Measurements from ENCODE around the gene POLR1B. TPM values are rescaled to one million over a fixed set of nuclear protein-coding genes. Genes with fewer than 3 reads are reported as not detected.

POLR1B gene
- total RNA-seq, 1 experiment from 2014 or later, result 42.2 TPM

GRCh38 chr2:112593736-112594135 lies 51.5 kb downstream of the POLR1B start:
- no peak overlapping the region for H3K4me3 ChIP-seq (ENCODE audit: low read depth, low read length)
- POLR2A ChIA-PET, result interaction anchor here (0.6 kb wide), 1 partner anchor 97 kb away, joined by 6 read pairs; no protein-coding TSS in a partner anchor
- no peaks in the 10 kb centered on the region for H3K27me3 Mint-ChIP-seq (ENCODE audit: insufficient read depth, unreplicated experiment)
- H3K9me3 ChIP-seq, result 0 out of 2 replicates have a peak, but pooled peaks cover 3% of the 10 kb centered on the region
- no peak overlapping the region for H3K4me3 Mint-ChIP-seq (ENCODE audit: unreplicated experiment)
- H3K4me1 ChIP-seq, result peaks cover 28% of the 10 kb centered on the region
- no TSS peak for BruUV-seq (replicated peaks)
- CTCF ChIA-PET, result no interaction called here
- peaks cover 37% of the 10 kb centered on the region for H3K4me1 Mint-ChIP-seq (ENCODE audit: low read depth, unreplicated experiment)
- no peak for DNase-seq
- H3K27me3 ChIP-seq (replicated peaks; ENCODE audit: control insufficient read depth, insufficient read depth, low read length), result no peaks in the 10 kb centered on the region
- TF ChIP-seq, protein P1, sequence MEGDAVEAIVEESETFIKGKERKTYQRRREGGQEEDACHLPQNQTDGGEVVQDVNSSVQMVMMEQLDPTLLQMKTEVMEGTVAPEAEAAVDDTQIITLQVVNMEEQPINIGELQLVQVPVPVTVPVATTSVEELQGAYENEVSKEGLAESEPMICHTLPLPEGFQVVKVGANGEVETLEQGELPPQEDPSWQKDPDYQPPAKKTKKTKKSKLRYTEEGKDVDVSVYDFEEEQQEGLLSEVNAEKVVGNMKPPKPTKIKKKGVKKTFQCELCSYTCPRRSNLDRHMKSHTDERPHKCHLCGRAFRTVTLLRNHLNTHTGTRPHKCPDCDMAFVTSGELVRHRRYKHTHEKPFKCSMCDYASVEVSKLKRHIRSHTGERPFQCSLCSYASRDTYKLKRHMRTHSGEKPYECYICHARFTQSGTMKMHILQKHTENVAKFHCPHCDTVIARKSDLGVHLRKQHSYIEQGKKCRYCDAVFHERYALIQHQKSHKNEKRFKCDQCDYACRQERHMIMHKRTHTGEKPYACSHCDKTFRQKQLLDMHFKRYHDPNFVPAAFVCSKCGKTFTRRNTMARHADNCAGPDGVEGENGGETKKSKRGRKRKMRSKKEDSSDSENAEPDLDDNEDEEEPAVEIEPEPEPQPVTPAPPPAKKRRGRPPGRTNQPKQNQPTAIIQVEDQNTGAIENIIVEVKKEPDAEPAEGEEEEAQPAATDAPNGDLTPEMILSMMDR (IDR thresholded peaks at IDR 0.05; ENCODE audit: insufficient read depth in 1 of 2, low read depth in 1 of 2, low read length in 1 of 2, severe bottlenecking in 1 of 2, unreplicated experiment in 1 of 2), result no peak
- H3K36me3 Mint-ChIP-seq (ENCODE audit: insufficient read depth, unreplicated experiment), result peaks cover 21% of the 10 kb centered on the region
- peak overlapping the region; percentile 78 for H3K27ac Mint-ChIP-seq (ENCODE audit: unreplicated experiment)
- peaks cover 9% of the 10 kb centered on the region for H3K9me3 Mint-ChIP-seq (ENCODE audit: unreplicated experiment)
- no peaks in the 10 kb centered on the region for H3K36me3 ChIP-seq (ENCODE audit: control insufficient read depth, insufficient read depth, low read length)
- intact Hi-C loops (cut with micrococcal nuclease; ENCODE audit: unreplicated experiment), result no loop called here

GRCh38 chr2:112597537-112598322 lies 55.5 kb downstream of the POLR1B start:
- BruUV-seq (replicated peaks), result no TSS peak
- DNase-seq, result peak in 1 of 2 experiments; percentile 13
- Mint-ChIP-seq H3K27me3 (ENCODE audit: insufficient read depth, unreplicated experiment) (no peaks in the 10 kb centered on the region), H3K36me3 (ENCODE audit: insufficient read depth, unreplicated experiment) (peaks cover 6% of the 10 kb centered on the region), H3K4me3 (ENCODE audit: unreplicated experiment) (no peak overlapping the region), H3K27ac (ENCODE audit: unreplicated experiment) (no peak overlapping the region), H3K4me1 (ENCODE audit: low read depth, unreplicated experiment) (peaks cover 26% of the 10 kb centered on the region), H3K9me3 (ENCODE audit: unreplicated experiment) (peaks cover 9% of the 10 kb centered on the region)
- no peaks in the 10 kb centered on the region for H3K36me3 ChIP-seq (ENCODE audit: control insufficient read depth, insufficient read depth, low read length)
- H3K9me3 ChIP-seq, result 0 out of 2 replicates have a peak, but pooled peaks cover 3% of the 10 kb centered on the region
- TF ChIP-seq, protein P1 (IDR thresholded peaks at IDR 0.05; ENCODE audit: insufficient read depth in 1 of 2, low read depth in 1 of 2, low read length in 1 of 2, severe bottlenecking in 1 of 2, unreplicated experiment in 1 of 2), result no peak
- no peak overlapping the region for H3K4me3 ChIP-seq (ENCODE audit: low read depth, low read length)
- POLR2A ChIA-PET, result no interaction called here
- no peaks in the 10 kb centered on the region for H3K27me3 ChIP-seq (replicated peaks; ENCODE audit: control insufficient read depth, insufficient read depth, low read length)
- H3K4me1 ChIP-seq, result peaks cover 8% of the 10 kb centered on the region
- intact Hi-C loops (cut with micrococcal nuclease; ENCODE audit: unreplicated experiment), result no loop called here
- CTCF ChIA-PET, result interaction anchor here (0.7 kb wide), 1 partner anchor 91 kb away, joined by 3 read pairs; no protein-coding TSS in a partner anchor

DNA sequence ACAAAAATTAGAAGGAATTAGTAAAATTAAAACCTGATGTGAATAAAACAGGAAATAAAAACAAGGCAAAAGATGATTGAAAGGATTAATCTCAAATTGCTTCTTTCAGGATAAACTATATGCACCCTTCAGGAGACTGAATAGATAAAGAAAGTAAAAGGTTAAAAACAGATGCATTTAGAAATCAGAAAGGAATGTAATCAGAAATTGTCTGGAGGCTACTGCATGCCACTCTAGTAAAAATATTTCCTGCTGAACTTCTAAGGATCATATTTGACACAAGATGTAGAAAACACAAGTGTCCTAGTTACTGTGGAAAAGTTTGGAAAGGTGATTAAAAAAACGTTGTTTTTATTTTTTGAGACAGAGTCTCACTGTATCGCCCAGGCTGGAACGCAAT lies 58.4 kb downstream of the POLR1B start:
- ChIA-PET POLR2A (interaction anchor here (0.6 kb wide), 1 partner anchor 323 kb away, joined by 3 read pairs; no protein-coding TSS in a partner anchor), CTCF (interaction anchor here (0.5 to 1.8 kb wide), 6 partner anchors 9 to 190 kb away, joined by 3 to 8 read pairs (median 4); no protein-coding TSS in a partner anchor)
- Histone ChIP-seq H3K36me3 (ENCODE audit: control insufficient read depth, insufficient read depth, low read length) (no peaks in the 10 kb centered on the region), H3K4me3 (ENCODE audit: low read depth, low read length) (no peak overlapping the region), H3K9me3 (0 out of 2 replicates have a peak, but pooled peaks cover 3% of the 10 kb centered on the region), H3K4me1 (peaks cover 7% of the 10 kb centered on the region), H3K27me3 (replicated peaks; ENCODE audit: control insufficient read depth, insufficient read depth, low read length) (no peaks in the 10 kb centered on the region)
- TF ChIP-seq, protein P1 (IDR thresholded peaks at IDR 0.05; ENCODE audit: insufficient read depth in 1 of 2, low read depth in 1 of 2, low read length in 1 of 2, severe bottlenecking in 1 of 2, unreplicated experiment in 1 of 2), result no peak
- no peaks in the 10 kb centered on the region for H3K9me3 Mint-ChIP-seq (ENCODE audit: unreplicated experiment)
- BruUV-seq (replicated peaks), result no TSS peak
- no peak overlapping the region for H3K4me3 Mint-ChIP-seq (ENCODE audit: unreplicated experiment)
- peaks cover 6% of the 10 kb centered on the region for H3K36me3 Mint-ChIP-seq (ENCODE audit: insufficient read depth, unreplicated experiment)
- DNase-seq, result no peak
- peaks cover 14% of the 10 kb centered on the region for H3K4me1 Mint-ChIP-seq (ENCODE audit: low read depth, unreplicated experiment)
- H3K27me3 Mint-ChIP-seq (ENCODE audit: insufficient read depth, unreplicated experiment), result no peaks in the 10 kb centered on the region
- intact Hi-C loops (cut with micrococcal nuclease; ENCODE audit: unreplicated experiment), result loop anchor here (1.0 kb wide), 3 partner anchors 45 to 126 kb away; partner anchors contain the start of gene SLC20A1
- H3K27ac Mint-ChIP-seq (ENCODE audit: unreplicated experiment), result no peak overlapping the region

All from Caco-2 (cell line).